8988T (cell line): Measurements from ENCODE around the gene NOS3.

Experiments
- DNase-seq: peaks from one replicate; pipeline ENCODE4 v3.0.0; 2011

NOS3 gene

DNA sequence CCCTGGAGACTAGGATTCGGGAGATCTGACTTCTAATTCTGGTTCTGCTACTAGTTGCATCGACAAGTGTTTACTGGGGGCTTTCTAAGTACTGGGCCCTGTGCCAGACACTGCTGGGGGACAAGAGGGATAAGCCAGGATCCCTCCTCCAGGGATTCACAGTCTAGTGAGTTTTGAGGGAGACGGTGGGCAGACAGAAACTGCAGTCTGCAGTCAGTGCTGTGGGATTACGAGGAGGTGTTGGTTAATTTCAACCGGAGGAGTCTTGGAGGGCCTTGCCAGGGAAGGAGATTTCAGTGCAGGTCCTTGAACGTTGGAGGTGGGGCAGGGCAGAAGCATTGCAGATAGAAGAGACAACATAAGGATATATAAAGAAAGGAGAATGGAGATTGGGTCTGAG is 9.2 kb upstream of the NOS3 start:
- DNase-seq, result no peak

DNA sequence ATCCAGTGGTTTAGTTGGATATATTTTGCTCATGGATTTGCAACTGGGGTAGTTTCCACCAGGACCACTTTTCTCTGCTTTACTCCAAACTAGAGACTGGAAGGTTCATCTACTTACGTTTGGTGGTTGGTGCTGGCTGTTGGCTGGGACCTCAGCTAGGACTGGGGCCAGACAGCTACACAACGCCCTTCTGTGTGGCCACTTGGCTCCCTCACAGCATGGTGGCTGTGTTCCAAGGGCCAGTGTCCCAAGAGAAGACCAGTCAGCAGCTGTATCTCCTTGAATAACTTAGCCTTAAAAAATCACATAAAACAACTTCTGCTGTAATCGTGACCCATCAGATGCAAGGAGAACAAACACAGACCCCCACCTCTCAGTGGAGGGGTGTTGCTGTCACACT is 8.5 kb upstream of the NOS3 start:
- DNase-seq, result no peak

DNA sequence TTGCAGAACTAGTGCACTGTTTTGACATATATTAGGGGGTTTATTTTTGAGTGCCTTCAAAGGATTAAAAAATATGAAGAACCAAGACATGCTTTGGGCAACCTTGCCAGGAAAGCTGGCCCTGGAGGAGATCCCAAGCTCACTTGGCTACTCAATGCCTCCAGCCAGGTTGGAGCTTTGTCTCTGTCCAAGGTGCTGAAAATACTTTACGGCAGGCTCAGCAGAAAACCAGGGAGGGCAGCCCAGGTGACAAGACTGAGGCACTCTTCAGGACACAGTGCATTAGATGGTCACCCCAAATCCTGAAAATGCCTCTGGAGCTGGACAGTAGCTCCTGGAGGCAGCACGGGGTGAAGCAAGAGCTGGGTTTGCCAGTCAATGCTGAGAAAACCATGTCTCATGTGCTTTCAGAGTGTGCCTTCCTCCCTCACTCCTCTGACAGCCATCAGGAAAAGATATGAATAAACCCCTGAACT is 6.9 kb upstream of the NOS3 start:
- DNase-seq, result no peak

DNA sequence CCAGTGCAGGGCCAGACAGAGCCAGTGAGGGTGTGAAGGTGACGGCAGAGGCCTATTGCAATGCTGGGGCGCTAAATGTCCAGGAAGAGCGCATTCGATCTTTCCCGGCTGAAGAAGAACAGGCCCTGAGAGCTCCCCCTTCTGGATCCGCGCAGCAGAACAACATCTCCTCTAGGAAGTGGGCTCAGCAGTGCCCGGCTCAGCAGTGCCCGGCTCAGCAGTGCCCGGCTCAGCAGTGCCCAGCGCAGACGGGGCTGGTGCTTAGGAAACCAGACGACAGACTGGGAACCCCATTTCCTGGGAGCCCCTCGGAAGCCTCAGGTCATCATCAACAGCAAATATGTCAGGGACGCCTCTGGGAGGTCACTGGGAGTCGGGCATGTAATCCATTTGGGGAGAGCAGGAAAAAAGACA is 4.7 kb upstream of the NOS3 start:
- no peak for DNase-seq

DNA sequence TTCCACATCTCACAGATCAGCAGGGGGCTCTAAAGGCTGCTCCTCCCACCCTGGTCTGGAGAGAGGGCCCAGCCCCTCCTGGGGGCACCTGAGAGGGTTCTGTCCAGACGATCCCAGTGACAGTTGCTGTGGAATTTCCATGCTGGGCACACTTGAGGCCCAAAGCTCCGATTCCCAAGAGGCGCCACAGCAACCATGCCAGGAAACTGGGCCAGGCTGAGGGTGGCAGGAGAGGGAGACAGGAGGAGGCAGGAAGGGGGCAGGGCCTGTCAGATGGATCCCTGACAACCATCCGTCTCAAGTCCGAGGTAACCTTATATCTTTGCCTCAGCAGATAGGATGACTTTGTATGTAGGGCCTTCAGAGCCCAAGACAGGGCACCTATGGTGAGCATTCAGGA is 4.3 kb upstream of the NOS3 start:
- DNase-seq, result no peak

DNA sequence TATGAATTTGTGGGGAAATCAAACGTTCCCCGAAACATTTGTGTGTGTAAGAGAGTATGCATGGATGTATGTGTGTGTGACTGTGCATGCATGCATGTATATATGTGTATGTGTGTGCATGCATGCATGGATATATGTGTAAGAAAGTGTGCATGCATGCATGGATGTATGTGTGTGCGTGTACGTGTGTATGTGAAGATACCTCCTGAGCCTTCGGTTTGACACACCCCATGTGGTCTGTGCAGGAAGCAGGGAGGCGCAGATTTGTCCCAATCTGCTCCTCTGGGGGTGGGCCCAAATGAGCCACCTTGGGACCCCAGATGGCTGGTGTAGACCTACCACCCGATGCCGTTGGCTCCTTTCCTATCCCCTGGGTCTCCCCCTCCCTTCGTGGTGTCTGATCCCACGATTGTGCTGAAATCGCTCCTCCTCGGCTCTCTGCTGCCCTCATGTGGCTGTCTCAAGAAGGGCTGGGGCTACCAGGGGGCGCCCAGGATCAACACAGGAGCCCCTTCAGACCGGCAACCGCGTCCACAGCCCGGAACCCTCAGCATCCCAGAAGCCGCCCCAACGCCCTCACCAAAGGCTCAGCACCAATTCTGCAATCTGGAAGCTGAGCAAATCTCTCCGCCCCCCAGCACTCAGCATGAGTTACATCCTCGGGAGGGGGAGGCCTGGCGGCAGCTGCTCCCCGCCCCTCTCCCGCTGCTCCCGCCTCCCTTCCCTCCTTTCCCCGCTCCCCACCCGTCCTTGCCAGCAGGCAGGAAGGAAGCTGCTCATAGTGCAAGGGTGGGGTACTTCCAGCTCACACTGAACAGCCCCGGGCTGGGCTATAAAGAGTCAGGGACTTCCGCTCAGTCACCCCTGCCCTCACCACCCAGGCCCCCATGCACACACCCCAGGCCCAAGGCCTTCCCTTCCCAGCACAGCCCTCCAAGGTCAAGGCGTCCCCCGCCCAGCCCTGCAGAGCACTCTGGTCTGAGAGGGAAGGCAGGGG is 2.3 kb upstream of the NOS3 start:
- DNase-seq, result peak; percentile 74

DNA sequence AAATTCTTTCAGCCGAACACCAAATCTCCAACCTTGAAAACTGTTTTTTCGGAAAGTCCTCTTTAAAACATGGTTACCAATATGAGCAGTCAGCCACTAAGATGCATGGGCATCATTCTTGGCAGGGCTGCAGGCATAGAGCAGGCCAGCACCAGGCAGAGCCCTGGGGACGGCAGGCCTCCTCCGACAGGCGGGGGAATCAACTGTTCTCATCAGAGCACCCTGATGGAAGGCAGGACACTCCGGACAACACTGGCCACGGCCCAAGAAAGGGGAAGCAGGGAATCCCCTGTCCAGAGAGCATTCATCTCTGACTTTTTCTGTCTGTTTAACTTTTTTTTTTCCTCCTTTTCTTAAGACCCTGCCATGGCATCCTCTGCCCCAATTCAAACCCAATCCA is 1.4 kb upstream of the NOS3 start:
- DNase-seq, result no peak

DNA sequence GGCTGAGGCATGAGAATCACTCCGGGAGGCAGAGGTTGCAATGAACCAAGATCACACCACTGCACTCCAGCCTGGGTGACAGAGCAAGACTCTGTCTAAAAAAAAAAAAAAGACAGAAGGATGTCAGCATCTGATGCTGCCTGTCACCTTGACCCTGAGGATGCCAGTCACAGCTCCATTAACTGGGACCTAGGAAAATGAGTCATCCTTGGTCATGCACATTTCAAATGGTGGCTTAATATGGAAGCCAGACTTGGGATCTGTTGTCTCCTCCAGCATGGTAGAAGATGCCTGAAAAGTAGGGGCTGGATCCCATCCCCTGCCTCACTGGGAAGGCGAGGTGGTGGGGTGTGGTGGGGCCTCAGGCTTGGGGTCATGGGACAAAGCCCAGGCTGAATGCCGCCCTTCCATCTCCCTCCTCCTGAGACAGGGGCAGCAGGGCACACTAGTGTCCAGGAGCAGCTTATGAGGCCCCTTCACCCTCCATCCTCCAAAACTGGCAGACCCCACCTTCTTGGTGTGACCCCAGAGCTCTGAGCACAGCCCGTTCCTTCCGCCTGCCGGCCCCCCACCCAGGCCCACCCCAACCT is 1.3 kb downstream of the NOS3 start:
- no peak for DNase-seq

DNA sequence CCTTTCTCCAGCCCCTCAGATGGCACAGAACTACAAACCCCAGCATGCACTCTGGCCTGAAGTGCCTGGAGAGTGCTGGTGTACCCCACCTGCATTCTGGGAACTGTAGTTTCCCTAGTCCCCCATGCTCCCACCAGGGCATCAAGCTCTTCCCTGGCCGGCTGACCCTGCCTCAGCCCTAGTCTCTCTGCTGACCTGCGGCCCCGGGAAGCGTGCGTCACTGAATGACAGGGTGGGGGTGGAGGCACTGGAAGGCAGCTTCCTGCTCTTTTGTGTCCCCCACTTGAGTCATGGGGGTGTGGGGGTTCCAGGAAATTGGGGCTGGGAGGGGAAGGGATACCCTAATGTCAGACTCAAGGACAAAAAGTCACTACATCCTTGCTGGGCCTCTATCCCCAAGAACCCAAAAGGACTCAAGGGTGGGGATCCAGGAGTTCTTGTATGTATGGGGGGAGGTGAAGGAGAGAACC is 2.1 kb downstream of the NOS3 start:
- peak; percentile 74 for DNase-seq

DNA sequence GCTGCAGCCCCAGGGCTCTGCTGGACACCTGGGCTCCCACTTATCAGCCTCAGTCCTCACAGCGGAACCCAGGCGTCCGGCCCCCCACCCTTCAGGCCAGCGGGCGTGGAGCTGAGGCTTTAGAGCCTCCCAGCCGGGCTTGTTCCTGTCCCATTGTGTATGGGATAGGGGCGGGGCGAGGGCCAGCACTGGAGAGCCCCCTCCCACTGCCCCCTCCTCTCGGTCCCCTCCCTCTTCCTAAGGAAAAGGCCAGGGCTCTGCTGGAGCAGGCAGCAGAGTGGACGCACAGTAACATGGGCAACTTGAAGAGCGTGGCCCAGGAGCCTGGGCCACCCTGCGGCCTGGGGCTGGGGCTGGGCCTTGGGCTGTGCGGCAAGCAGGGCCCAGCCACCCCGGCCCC is 2.7 kb downstream of the NOS3 start:
- DNase-seq, result no peak

DNA sequence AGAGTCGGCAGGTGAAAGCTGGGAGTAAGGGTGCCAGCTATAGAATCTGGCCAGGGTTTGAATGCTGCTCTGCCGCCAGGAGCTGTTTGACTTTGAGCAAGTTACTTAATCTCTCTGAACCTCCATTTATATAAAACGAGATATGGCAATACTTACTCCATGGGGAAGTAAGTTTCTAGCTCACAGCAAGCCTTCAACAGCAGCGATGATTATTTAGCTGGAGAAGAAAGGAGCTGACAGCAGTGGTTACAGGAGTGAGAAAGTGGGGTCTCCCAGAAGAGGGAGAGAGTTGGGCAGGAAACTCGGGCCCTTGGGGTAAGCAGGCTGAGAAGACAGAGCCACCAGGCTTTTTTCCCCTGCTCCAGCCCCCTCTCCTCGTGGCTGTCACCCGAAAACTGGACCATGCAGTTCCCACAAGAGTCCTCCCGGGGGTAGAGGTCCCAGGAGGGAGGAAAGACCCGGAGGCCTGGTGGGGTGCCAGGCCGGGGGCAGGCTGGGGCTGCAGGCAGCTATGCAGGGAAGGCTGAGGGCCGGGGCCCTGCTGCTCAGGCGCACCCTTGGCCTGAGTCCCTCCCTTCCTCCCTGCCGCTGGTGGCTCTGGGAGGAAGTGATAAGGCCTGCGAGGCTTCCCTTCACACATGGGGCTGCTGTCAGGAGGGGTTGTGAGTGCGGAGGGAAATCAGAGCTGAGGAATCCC is 3.5 kb downstream of the NOS3 start:
- DNase-seq, result no peak

DNA sequence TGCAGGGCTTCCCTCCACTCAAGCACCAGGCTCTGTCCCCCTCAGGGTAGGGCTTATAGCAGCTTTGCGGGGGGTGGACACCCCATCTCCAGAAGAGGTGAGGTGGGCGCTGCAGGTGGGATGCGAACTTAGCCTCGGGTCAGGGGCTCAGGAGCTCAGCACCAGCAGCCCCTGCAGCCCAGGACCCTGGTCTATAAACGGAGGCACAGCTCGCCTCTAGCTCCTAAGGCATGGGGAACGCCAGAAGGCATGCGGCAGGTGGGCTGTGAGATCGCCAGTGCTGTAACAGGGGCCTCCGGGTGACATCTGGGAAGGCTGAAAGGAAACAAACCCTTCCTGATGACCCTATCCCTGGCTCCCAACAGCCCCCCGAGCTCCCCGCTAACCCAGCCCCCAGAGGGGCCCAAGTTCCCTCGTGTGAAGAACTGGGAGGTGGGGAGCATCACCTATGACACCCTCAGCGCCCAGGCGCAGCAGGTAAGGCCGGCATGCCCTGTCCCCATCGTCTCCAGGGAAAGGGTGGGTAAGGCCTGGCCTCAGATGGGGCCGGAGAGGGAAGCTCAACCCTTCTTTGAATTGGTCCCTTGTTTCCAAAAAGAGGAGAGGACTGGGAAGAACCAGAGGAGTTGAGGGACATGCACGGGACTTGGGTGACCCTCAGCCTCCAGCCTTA is 4.2 kb downstream of the NOS3 start:
- no peak for DNase-seq

DNA sequence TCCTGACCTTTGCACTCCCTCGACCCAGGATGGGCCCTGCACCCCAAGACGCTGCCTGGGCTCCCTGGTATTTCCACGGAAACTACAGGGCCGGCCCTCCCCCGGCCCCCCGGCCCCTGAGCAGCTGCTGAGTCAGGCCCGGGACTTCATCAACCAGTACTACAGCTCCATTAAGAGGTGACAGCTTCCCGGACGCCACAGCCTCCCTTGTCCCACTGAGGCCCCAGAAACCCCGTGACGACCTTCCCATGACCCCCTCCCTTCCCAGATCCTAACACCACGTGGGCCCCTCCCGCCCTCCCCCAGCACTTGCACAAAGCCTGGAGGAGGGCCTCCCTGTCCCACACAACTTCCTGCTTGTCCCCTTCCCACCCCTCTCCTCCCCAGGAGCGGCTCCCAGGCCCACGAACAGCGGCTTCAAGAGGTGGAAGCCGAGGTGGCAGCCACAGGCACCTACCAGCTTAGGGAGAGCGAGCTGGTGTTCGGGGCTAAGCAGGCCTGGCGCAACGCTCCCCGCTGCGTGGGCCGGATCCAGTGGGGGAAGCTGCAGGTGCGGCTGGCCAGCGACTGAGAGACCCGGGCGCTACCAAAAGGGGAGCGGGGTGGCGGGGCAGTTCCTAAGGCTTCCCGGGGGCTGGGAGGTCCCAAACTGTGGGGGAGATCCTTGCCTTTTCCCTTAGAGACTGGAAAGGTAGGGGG is 5.7 kb downstream of the NOS3 start:
- no peak for DNase-seq

DNA sequence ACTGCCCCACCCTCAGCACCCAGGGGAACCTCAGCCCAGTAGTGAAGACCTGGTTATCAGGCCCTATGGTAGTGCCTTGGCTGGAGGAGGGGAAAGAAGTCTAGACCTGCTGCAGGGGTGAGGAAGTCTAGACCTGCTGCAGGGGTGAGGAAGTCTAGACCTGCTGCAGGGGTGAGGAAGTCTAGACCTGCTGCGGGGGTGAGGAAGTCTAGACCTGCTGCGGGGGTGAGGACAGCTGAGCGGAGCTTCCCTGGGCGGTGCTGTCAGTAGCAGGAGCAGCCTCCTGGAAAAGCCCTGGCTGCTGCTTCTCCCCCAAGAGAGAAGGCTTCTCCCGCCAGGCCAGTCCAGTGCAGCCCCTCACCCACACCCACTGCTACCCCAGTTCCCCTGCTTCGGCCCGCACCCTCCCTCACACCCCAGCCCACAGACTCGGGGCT is 6.3 kb downstream of the NOS3 start:
- DNase-seq, result no peak

DNA sequence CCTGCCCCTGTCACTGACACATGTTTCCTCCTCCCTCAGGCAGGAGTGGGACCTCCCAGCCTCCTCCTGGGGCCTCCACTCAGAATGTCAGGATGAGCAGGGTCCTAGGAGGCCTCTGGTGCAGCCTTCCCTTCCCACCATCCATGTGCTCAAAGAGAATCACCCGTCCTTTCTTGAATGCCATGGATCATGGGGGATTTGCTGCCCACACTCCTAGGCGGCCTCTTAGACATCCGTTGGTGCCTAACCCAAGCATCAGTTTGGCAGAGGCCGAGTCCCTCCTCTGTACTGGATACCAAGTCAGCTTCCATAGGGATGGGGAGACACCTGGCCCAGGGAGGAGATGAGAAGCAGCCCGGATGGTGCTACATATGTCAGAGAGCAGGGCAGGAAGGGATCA is 7.0 kb downstream of the NOS3 start:
- no peak for DNase-seq

DNA sequence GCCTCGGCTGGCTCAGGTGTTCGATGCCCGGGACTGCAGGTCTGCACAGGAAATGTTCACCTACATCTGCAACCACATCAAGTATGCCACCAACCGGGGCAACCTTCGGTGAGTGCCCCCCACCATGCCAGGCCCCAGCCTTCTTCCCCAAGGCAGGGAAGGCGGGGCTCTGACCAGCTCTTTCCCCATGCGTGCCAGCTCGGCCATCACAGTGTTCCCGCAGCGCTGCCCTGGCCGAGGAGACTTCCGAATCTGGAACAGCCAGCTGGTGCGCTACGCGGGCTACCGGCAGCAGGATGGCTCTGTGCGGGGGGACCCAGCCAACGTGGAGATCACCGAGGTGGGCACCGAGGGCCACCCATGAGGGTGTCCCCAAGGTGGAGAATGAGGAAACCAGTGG is 7.5 kb downstream of the NOS3 start:
- DNase-seq, result no peak

DNA sequence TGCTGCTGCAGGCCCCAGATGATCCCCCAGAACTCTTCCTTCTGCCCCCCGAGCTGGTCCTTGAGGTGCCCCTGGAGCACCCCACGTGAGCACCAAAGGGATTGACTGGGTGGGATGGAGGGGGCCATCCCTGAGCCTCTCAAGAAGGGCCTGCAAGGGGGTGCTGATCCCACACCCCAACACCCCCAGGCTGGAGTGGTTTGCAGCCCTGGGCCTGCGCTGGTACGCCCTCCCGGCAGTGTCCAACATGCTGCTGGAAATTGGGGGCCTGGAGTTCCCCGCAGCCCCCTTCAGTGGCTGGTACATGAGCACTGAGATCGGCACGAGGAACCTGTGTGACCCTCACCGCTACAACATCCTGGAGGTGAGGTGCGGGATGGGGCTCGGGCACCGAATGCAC is 8.2 kb downstream of the NOS3 start:
- DNase-seq, result no peak

DNA sequence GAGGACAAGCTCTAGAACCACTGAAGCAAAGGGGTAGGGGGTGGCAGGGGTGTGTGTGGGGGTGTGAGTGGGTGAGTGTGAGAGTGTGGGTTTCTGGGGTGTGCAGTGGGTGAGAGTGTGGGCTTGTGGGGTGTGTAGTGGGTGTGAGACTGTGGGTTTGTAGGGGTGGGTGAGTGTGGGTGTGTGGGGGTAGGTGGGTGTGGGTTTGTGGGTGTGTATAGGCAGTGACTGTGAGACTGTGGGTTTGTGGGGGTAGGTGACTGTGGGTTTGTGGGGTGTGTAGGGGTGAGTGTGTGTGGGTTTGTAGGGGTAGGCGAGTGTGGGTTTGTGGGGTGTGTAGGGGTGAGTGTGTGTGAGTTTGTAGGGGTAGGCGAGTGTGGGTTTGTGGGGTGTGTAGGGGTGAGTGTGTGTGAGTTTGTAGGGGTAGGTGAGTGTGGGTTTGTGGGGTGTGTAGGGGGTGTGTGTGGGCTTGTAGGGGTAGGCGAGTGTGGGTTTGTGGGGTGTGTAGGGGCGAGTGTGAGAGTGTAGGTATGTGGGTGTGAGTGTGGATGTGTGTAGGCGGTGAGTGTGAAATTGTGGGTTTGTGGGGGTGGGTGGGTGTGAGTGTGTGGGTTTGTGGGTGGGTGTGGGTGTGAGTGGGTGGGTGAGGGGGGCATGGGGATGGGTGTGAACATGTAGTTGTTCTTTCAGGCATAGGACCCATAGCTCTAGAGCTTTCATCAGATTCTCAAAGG is 8.8 kb downstream of the NOS3 start:
- DNase-seq, result no peak

DNA sequence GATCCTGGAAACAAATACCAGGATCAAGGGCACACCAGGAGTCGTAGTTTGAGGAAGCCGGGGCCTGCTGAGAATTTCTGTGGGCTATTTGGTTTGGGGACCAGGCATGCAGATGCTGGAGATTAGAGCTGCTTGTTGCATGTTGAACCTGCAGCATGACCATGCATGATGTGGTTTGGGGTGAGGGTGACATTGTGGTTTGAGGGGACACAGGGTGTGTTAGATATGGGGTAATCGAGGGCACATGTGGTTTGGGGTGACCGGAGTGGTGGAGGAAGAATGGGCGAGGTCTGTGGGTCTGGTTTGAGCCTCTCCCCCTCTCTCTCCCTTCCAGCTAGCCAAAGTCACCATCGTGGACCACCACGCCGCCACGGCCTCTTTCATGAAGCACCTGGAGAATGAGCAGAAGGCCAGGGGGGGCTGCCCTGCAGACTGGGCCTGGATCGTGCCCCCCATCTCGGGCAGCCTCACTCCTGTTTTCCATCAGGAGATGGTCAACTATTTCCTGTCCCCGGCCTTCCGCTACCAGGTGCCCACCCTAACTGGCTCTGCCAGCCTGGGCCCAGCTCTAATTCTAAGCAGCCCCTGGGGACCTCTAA is 10.2 kb downstream of the NOS3 start:
- no peak for DNase-seq

DNA sequence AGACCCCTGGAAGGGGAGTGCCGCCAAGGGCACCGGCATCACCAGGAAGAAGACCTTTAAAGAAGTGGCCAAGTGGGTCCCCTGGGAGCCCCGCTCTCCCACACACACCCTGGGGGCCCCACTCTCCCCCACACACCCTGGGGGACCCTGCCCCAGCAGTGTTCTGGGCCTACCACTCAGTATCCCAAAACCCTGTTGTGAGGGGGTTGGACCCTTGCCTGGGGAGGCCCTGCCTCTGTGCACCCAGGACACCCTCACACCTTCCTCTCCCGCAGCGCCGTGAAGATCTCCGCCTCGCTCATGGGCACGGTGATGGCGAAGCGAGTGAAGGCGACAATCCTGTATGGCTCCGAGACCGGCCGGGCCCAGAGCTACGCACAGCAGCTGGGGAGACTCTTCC is 10.7 kb downstream of the NOS3 start:
- DNase-seq, result no peak

DNA sequence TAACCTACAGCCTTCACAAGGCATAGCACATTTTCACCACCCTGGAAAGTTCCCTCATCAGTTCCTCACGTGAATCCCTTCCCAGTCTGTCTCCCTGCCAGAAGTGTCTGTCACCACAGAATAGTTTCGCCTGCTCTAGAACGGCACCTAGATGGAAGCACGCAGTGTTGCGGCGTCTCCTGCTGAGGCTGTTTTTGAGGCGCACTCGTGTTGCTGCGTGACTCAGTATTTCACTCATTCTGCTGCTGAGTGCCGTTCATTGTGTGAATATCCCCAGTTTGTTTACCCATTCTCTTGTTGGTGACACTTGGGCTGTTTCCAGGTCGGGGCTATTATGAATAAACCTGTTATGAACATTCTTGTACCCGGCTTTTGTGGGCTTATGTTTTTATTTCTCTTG is 12.8 kb downstream of the NOS3 start:
- no peak for DNase-seq
